Activated CD4-positive, alpha-beta memory T cell treated with anti-CD3 and anti-CD28 coated beads for 36 hours (primary cell): ENCODE data around the gene METTL5. TPM values are rescaled to one million over a fixed set of nuclear protein-coding genes. Genes with fewer than 3 reads are reported as not detected.
A peak's percentile ranks its signal among the peaks of the same experiment; 100 is the strongest.
"Not testable (repeated sequence)": the region's sequence is repeated elsewhere in the genome, so short reads cannot be mapped to it uniquely, and the experiment has no call there.

Source experiments
- CTCF ChIA-PET: fragments of 350-600 bp; sonication (Branson Sonifier 250); formaldehyde crosslinking; loops from one replicate; lab custom pipeline; 2021; ENCODE audit warnings: antibody characterized with exemption, inconsistent platforms; lab: Charles Lee
- POLR2A ChIA-PET: fragments of 350-600 bp; sonication (Branson Sonifier 250); formaldehyde crosslinking; loops from one replicate; lab custom pipeline; 2021; ENCODE audit warnings: antibody characterized with exemption; lab: Charles Lee
- DNase-seq: peaks from one replicate; pipeline ENCODE4 v3.0.0-alpha.2; 2020
- H3K27ac Mint-ChIP-seq: one replicate; pipeline ENCODE4 v1.8.0; 2021; ENCODE audit warnings: mixed read lengths
- H3K27me3 Mint-ChIP-seq: one replicate; pipeline ENCODE4 v1.8.0; 2021; ENCODE audit warnings: mixed read lengths
- H3K36me3 Mint-ChIP-seq: one replicate; pipeline ENCODE4 v1.8.0; 2021; ENCODE audit warnings: mixed read lengths
- H3K4me1 Mint-ChIP-seq: one replicate; pipeline ENCODE4 v1.8.0; 2021; ENCODE audit warnings: low read depth, mixed read lengths
- H3K4me3 Mint-ChIP-seq: one replicate; pipeline ENCODE4 v1.8.0; 2021; ENCODE audit warnings: mild to moderate bottlenecking, mixed read lengths
- H3K9me3 Mint-ChIP-seq: one replicate; pipeline ENCODE4 v1.8.0; 2021; ENCODE audit warnings: mixed read lengths
- intact Hi-C: fragments of 100-400 bp; cut with micrococcal nuclease; formaldehyde crosslinking; loops from one replicate; pipeline ENCODE4 v1.15.1; 2023
- total RNA-seq, 2 experiments: library from RNA; stranded (reverse); gene quantifications; one replicate each; pipeline ENCODE4 v1.2.3, GENCODE V29; 2021

METTL5 gene
- total RNA-seq, result 100 to 1,000 TPM; 109 to 110 TPM

DNA sequence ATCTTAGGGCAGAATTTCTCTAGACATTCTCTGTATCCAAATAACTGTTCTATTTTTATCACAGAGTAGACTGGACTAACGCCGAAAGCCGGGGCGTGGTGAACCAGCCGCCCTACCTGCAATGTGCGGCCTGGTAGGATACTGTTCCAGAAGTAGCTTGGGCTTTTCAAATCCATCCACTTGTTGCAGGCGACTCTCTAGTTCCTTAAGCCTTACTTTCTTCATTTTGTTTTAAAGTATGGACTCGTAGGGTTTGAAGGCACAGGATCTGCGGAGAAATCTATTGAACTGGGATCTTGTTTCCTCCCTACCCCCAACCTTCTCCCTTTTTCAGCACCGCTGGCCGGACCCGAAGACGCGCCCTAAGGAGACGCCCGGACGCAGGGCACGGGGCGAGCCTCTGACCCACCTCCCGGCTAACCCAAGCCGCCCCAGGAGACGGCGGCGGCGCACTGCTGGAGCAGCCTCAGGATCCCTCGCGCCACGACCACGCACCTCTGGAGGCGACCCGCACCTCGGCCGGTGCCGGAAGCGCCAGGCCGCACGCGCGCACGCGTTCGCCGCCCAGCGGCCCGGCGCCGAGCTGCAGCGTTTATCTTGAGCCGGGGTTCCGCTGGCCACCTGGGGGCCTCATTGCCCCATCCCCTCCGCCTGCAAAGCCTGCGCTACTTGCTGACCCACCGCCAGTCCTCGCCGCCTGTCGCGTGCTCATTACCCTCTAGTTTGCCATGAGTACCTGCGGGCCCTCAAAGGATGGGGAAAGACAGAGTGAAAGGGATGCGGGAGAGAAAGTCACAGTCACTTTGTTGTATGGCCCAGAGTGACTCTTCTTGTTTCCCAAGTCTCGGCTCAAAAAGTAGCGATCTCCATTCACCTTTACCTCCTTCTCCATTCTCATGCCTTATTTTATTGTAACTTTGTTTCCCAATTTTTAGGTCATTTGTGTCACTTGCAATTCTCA is at the start of gene METTL5:
METTL5 (minus strand) TSS at position 533 of the 961 bp plus-strand sequence; CDS start at position 225, 308 bp downstream.
- ChIA-PET CTCF (interaction anchor here (0.6 to 3.2 kb wide), 14 partner anchors 9 to 252 kb away, joined by 3 to 13 read pairs (median 6); partner anchors contain the start of gene FASTKD1), POLR2A (interaction anchor here (0.8 to 1.4 kb wide), 3 partner anchors 16 to 26 kb away, joined by 3 to 4 read pairs (median 3); partner anchors contain the start of gene SSB)
- H3K9me3 Mint-ChIP-seq, result no peaks in the 10 kb centered on the region
- H3K27me3 Mint-ChIP-seq, result no peaks in the 10 kb centered on the region
- peak within 1 kb of the TSS; percentile 78 for H3K27ac Mint-ChIP-seq
- intact Hi-C loops, result loop anchor here (1.0 to 10.0 kb wide), 4 partner anchors 52 to 460 kb away; partner anchors contain the start of genes CFAP210, LRP2 and PHOSPHO2
- peak within 1 kb of the TSS; percentile 84 for H3K4me3 Mint-ChIP-seq
- peaks cover 17% of the 10 kb centered on the region for H3K36me3 Mint-ChIP-seq
- DNase-seq, result peak; percentile 87
- peaks cover 55% of the 10 kb centered on the region for H3K4me1 Mint-ChIP-seq

DNA sequence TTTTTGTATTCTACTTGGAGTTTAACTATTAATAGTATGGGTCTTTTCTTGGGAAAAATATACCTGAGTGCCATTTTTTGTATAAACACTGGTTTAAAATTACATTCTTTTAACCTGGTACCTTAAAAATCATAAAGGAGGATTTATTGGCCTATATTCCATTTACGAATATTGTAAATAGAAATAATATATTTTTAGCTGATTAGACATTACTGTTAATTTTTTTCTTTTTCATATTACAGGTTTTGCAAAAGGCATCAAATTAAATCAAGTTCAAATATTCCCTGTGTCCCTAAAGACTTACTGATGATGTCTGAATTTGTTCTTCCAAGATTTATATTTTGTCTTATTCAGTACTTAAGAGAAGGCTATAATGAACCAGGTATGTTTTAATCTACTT is 47.3 kb upstream of the METTL5 start:
- POLR2A ChIA-PET, result no interaction called here

DNA sequence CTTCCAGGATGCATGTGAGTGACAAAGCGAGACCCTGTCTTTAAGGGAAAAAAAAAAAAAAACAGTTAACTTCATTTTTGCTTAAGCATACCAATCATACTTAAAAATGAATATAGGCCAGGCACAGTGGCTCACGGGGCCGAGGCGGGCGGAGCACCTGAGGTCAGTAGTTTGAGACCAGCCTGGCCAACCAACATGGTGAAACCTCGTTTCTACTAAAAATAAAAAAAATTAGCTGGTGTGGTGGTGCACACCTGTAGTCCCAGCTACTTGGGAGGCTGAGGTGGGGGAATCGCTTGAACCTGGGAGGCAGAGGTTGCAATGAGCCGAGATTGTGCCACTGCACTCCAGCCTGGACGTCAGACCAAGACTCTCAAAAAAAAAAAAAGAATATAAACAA is 46.7 kb upstream of the METTL5 start:
- H3K27ac Mint-ChIP-seq, CTCF ChIA-PET, DNase-seq, H3K4me3 Mint-ChIP-seq, intact Hi-C loops, H3K36me3 Mint-ChIP-seq, H3K27me3 Mint-ChIP-seq, H3K9me3 Mint-ChIP-seq: not testable (repeated sequence)
- POLR2A ChIA-PET, result interaction anchor here (0.6 kb wide), 1 partner anchor 31 kb away, joined by 4 read pairs; no protein-coding TSS in a partner anchor
- peaks cover 11% of the 10 kb centered on the region for H3K4me1 Mint-ChIP-seq

More for the DNA sequence above, 47.3 kb upstream of the METTL5 start:
- Mint-ChIP-seq H3K27me3 (no peaks in the 10 kb centered on the region), H3K27ac (no peak overlapping the region), H3K4me1 (peaks cover 11% of the 10 kb centered on the region), H3K36me3 (peaks cover 3% of the 10 kb centered on the region), H3K9me3 (no peaks in the 10 kb centered on the region), H3K4me3 (no peak overlapping the region)
- no peak for DNase-seq
- CTCF ChIA-PET, result no interaction called here
- intact Hi-C loops, result no loop called here

DNA sequence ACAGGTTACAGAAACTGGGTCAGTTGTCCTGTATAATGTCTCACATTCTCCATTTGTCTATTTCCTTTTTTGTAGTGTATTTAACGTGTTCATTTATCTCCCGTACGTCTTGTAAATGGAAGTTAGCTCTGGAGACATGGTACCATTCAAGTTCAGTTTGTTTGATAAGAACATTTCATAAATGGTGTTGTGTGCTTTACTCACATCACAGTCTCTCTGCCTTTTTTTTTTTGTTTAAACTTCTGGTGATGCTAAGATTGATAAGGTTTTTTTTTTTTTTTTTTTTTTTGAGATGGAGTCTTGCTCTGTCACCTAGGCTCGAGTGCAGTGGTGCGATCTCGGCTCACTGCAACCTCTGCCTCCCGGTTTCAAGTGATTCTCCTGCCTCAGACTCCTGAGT is 44.2 kb upstream of the METTL5 start:
- H3K27ac Mint-ChIP-seq, result no peak overlapping the region
- peaks cover 17% of the 10 kb centered on the region for H3K4me1 Mint-ChIP-seq
- intact Hi-C loops, result no loop called here
- POLR2A ChIA-PET, result no interaction called here
- CTCF ChIA-PET, result interaction anchor here (0.6 kb wide), 1 partner anchor 730 kb away, joined by 4 read pairs; no protein-coding TSS in a partner anchor
- no peaks in the 10 kb centered on the region for H3K9me3 Mint-ChIP-seq
- H3K36me3 Mint-ChIP-seq, result no peaks in the 10 kb centered on the region
- no peak overlapping the region for H3K4me3 Mint-ChIP-seq
- DNase-seq, result no peak
- H3K27me3 Mint-ChIP-seq, result no peaks in the 10 kb centered on the region

DNA sequence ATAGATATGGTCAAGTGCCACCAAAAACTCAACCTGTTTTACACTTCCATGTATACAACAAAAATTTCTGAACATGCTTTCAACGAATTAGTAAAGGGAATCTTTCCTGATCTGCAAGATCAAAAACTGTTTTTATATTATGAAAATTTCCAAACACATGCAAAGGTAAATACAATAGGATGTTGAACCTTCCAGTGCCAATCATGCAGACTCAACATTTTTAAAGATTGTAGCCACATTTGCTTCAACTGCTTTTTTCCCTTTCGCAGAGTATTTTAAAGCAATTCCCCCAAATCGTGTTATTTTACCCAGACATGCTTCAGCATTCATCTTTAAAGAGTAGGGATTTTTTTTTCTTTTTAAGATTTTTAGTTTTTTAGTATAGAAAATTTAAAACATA is 42.9 kb upstream of the METTL5 start:
- Mint-ChIP-seq H3K4me1 (peaks cover 27% of the 10 kb centered on the region), H3K27me3 (no peaks in the 10 kb centered on the region), H3K36me3 (no peaks in the 10 kb centered on the region), H3K27ac (no peak overlapping the region), H3K4me3 (no peak overlapping the region), H3K9me3 (no peaks in the 10 kb centered on the region)
- POLR2A ChIA-PET, result no interaction called here
- intact Hi-C loops, result no loop called here
- CTCF ChIA-PET, result no interaction called here
- no peak for DNase-seq

DNA sequence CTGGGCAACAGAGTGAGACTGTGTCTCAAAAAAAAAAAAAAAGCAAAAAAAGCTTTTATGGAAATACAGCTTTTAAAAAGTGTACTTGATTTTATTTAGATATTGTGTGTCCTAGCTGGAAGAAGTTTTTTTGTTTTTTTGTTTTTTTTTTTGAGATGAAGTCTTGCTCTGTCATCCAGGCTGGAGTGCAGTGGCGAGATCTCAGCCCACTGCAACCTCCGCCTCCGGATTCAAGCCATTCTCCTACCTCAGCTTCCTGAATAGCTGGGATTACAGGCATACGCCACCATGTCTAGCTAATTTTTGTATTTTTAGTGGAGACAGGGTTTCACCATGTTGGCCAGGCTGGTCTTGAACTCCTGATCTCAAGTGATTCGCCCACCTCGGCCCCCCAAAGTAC is 41.5 kb upstream of the METTL5 start:
- H3K4me3 Mint-ChIP-seq, H3K9me3 Mint-ChIP-seq, POLR2A ChIA-PET, H3K36me3 Mint-ChIP-seq, DNase-seq, H3K27ac Mint-ChIP-seq, H3K27me3 Mint-ChIP-seq, intact Hi-C loops: not testable (repeated sequence)
- CTCF ChIA-PET, result interaction anchor here (0.7 kb wide), 1 partner anchor 62 kb away, joined by 3 read pairs; no protein-coding TSS in a partner anchor
- peaks cover 27% of the 10 kb centered on the region for H3K4me1 Mint-ChIP-seq

DNA sequence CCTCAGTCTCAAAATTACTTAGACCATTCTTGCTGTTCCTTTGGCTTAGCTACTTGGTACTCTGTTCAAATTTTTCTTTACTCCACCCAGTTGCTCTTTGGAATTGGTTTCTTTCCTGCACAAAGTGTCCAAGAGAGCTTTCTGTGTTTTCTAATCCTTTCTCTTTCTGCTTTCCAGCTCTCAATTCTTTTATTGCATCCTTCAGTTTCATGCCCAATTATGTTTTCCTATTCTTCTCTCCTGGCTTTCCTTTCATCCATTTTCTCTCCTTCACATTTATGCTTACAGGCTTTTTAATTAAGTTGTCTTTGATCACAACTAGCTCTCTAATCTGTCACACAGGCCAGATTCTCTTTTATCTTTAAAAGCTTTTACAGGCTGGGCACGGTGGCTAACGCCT is 40.8 kb upstream of the METTL5 start:
- Mint-ChIP-seq H3K4me3 (no peak overlapping the region), H3K9me3 (no peaks in the 10 kb centered on the region), H3K27me3 (no peaks in the 10 kb centered on the region), H3K36me3 (peaks cover 4% of the 10 kb centered on the region), H3K27ac (no peak overlapping the region), H3K4me1 (peaks cover 27% of the 10 kb centered on the region)
- DNase-seq, result no peak
- CTCF ChIA-PET, result no interaction called here
- intact Hi-C loops, result no loop called here
- POLR2A ChIA-PET, result no interaction called here

DNA sequence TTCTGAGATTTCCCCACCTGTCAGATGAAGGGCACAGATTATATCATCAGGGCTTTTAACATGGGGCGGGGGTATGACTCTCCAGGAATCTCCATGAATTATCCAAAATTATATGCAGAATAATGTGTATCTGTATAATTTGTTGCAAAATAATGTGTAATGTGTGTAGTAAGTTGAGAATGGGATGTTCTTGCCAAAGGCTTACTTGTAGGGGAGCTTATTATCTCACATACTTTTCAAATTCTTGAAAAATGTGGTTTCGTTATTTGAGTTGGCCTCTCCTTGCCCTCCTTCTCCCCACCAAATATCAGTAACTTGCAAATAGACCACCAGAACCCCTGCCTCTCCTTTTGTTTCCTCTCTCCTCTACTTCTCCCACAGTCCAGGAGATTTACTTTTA is 38.1 kb upstream of the METTL5 start:
- ChIA-PET POLR2A (no interaction called here), CTCF (interaction anchor here (1.4 kb wide), 1 partner anchor 34 kb away, joined by 3 read pairs; no protein-coding TSS in a partner anchor)
- no peak overlapping the region for H3K4me3 Mint-ChIP-seq
- no peaks in the 10 kb centered on the region for H3K27me3 Mint-ChIP-seq
- peaks cover 7% of the 10 kb centered on the region for H3K36me3 Mint-ChIP-seq
- H3K27ac Mint-ChIP-seq, result no peak overlapping the region
- H3K4me1 Mint-ChIP-seq, result peaks cover 22% of the 10 kb centered on the region
- no peak for DNase-seq
- H3K9me3 Mint-ChIP-seq, result no peaks in the 10 kb centered on the region
- intact Hi-C loops, result no loop called here

DNA sequence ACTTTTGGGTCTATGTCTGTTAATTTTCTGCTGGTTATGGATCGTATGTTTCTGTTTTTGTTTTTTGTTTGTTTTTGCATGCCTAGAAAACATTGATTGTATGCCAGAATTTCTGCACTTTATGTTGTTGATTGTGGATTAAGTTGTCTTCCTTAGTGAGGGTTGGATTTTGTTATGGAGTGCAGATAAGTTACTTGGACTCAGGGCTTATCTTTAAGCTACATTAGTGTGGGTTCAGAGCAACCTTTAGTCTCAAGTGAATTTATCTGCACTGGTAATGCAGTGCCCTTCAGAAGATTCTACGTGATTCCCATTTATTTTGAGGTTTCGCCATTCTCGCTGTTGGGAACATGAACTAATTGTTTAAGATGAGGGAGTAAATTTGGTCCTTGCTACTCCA is 35.4 kb upstream of the METTL5 start:
- H3K36me3 Mint-ChIP-seq, result peaks cover 10% of the 10 kb centered on the region
- intact Hi-C loops, result no loop called here
- H3K27me3 Mint-ChIP-seq, result no peaks in the 10 kb centered on the region
- ChIA-PET CTCF (no interaction called here), POLR2A (no interaction called here)
- no peak overlapping the region for H3K4me3 Mint-ChIP-seq
- H3K4me1 Mint-ChIP-seq, result peaks cover 15% of the 10 kb centered on the region
- peaks cover 3% of the 10 kb centered on the region for H3K9me3 Mint-ChIP-seq
- H3K27ac Mint-ChIP-seq, result no peak overlapping the region
- no peak for DNase-seq

DNA sequence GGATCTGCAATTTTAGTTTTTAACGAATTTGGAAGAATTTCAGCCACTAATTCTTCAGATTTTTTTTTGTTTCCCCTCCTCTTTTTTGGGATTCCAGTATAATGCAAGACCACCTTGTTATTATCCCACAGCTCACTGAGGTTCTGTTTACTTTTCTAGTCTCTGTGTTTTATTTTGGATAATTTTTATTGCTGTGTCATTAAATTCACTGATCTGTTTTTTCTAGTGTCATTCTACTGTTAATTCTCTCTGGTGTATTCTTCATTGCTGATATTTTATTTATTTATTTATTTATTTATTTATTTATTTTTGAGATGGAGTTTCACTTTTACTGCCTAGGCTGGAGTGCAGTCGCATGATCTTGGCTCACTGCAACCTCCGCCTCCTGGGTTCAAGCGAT is 34.7 kb upstream of the METTL5 start:
- intact Hi-C loops, result no loop called here
- ChIA-PET POLR2A (no interaction called here), CTCF (no interaction called here)
- peaks cover 10% of the 10 kb centered on the region for H3K36me3 Mint-ChIP-seq
- no peak overlapping the region for H3K27ac Mint-ChIP-seq
- H3K27me3 Mint-ChIP-seq, result no peaks in the 10 kb centered on the region
- H3K4me1 Mint-ChIP-seq, result peaks cover 14% of the 10 kb centered on the region
- H3K4me3 Mint-ChIP-seq, result no peak overlapping the region
- H3K9me3 Mint-ChIP-seq, result peaks cover 3% of the 10 kb centered on the region
- DNase-seq, result no peak

DNA sequence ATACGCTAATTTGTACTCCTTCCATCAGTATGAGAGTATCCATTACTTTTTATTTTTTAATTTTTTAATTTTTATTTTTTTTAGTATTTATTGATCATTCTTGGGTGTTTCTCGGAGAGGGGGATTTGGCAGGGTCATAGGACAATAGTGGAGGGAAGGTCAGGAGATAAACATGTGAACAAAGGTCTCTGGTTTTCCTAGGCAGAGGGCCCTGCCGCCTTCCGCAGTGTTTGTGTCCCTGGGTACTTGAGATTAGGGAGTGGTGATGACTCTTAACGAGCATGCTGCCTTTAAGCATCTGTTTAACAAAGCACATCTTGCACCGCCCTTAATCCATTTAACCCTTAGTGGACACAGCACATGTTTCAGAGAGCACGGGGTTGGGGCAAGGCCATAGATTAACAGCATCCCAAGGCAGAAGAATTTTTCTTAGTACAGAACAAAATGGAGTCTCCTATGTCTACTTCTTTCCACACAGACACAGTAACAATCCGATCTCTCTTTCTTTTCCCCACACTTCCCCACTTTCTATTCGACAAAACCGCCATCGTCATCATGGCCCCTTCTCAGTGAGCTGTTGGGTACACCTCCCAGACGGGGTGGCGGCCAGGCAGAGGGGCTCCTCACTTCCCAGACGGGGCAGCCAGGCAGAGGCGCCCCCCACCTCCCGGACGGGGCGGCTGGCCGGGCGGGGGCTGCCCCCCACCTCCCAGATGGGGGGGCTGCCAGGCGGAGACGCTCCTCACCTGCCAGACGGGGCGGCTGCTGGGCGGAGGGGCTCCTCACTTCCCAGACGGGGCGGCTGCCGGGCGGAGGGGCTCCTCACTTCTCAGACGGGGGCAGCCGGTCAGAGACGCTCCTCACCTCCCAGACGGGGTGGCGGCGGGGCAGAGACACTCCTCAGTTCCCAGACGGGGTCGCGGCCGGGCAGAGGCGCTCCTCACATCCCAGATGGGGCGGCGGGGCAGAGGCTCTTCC is 30.9 kb upstream of the METTL5 start:
- H3K4me1 Mint-ChIP-seq, DNase-seq, H3K27me3 Mint-ChIP-seq, H3K4me3 Mint-ChIP-seq, intact Hi-C loops, H3K27ac Mint-ChIP-seq, POLR2A ChIA-PET, CTCF ChIA-PET, H3K9me3 Mint-ChIP-seq: not testable (repeated sequence)
- peaks cover 11% of the 10 kb centered on the region for H3K36me3 Mint-ChIP-seq
